Hematopoietic multipotent progenitor cell treated with erythropoietin and hydrocortisone succinate and interleukin-3 and kit ligand, for 15 days (in vitro differentiated cells): ENCODE data around the gene XYLB.

Source experiments
- DNase-seq: peaks from one replicate; pipeline ENCODE4 v3.0.0-alpha.2; 2015; ENCODE audit warnings: low spot score

The XYLB gene

GRCh38 chr3:38364721-38365400, 18.3 kb downstream of the XYLB start:
- no peak for DNase-seq

GRCh38 chr3:38365469-38366062, 19.0 kb downstream of the XYLB start:
- DNase-seq = no peak

- DNase-seq = no peak
Observed at GRCh38 chr3:38366082-38366481, 19.5 kb downstream of the XYLB start.

- no peak for DNase-seq
Observed at GRCh38 chr3:38367779-38368178, 21.2 kb downstream of the XYLB start.

- DNase-seq = no peak
Observed at GRCh38 chr3:38368238-38368637, 21.7 kb downstream of the XYLB start.

- DNase-seq = no peak
Observed at GRCh38 chr3:38369186-38369585, 22.6 kb downstream of the XYLB start.

GRCh38 chr3:38370149-38370548, 23.6 kb downstream of the XYLB start:
- DNase-seq = no peak

GRCh38 chr3:38370861-38371260, 24.3 kb downstream of the XYLB start:
- no peak for DNase-seq

GRCh38 chr3:38371541-38372213, 25.1 kb downstream of the XYLB start:
- no peak for DNase-seq

GRCh38 chr3:38372214-38372601, 25.6 kb downstream of the XYLB start:
- no peak for DNase-seq

- DNase-seq = no peak
Observed at GRCh38 chr3:38374221-38374620, 27.6 kb downstream of the XYLB start.

- DNase-seq = no peak
Observed at GRCh38 chr3:38375072-38375471, 28.5 kb downstream of the XYLB start.

- DNase-seq = no peak
Observed at GRCh38 chr3:38375488-38376097, 29.0 kb downstream of the XYLB start.

GRCh38 chr3:38376098-38376816, 29.7 kb downstream of the XYLB start:
- DNase-seq = no peak

GRCh38 chr3:38379201-38379770, 32.7 kb downstream of the XYLB start:
- no peak for DNase-seq

GRCh38 chr3:38382506-38383080, 36.0 kb downstream of the XYLB start:
- no peak for DNase-seq

- no peak for DNase-seq
Observed at GRCh38 chr3:38383156-38383875, 36.7 kb downstream of the XYLB start.

GRCh38 chr3:38386992-38387750, 40.6 kb downstream of the XYLB start:
- no peak for DNase-seq

- DNase-seq = no peak
Observed at GRCh38 chr3:38387862-38388261, 41.3 kb downstream of the XYLB start.

GRCh38 chr3:38392604-38393163, 46.1 kb downstream of the XYLB start:
- no peak for DNase-seq
